T-helper 1 cell treated with Interleukin-12 subunit alpha and Interleukin-12 subunit beta and Interleukin-4 antibody, amounts not matched to agents 30 ng/mL and 1 ng/mL, for 36 hours (primary cell): ENCODE results near the gene GPR148. TPM values are rescaled to one million over a fixed set of nuclear protein-coding genes. Genes with fewer than 3 reads are reported as not detected.

Source experiments
- intact Hi-C: fragments of 100-400 bp; cut with micrococcal nuclease; formaldehyde crosslinking; loops from one replicate; pipeline ENCODE4 v1.15.1; 2024
- total RNA-seq: library from RNA; stranded (reverse); gene quantifications from 2 replicates; pipeline ENCODE4 v1.2.3, GENCODE V29; 2022

The GPR148 gene
- total RNA-seq, 1 donor from 2014 or later: not detected

DNA sequence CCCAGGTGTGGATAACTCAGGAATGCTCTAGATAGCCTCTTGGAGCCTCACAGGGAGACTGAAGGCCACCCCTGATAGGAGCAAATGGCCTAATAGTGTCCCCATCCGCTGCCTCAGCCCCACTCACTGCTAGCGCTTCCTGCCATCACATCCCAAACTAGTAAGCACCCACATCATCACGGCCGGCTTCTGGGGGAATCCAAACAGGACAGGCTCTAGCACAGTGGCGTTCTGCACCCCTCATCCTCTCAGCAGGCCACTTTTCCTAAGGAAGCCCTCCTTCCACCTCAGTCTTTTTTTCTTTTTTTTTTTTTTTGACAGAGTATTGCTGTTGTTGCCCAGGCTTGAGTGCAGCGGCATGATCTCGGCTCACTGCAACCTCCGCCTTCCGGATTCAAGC lies 20.2 kb downstream of the GPR148 start:
- intact Hi-C loops: no loop called here

GRCh38 chr2:130749641-130750040 lies 20.8 kb downstream of the GPR148 start:
- intact Hi-C loops: no loop called here

DNA sequence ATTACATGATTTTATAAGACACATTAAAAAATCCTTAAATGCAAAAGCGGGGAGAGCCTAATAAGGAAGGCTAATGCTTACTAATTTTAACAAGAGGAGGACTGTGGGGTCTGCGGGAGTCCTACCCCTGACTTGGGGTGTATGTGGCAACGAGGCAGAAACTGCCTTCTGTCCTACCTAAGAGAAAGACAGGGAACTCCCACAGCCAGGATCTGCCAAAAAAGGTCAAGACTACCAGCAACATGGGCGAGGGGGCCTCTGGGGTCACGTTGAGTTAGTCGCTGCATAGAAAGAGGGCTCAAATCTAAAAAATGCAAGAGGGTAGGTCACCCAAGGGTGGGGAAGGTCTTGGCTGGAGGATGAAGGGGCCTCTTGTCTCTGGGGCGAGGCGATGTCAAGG lies 25.9 kb downstream of the GPR148 start:
- intact Hi-C loops: no loop called here

- intact Hi-C loops: no loop called here
Observed at GRCh38 chr2:130755256-130756052, 26.6 kb downstream of the GPR148 start, which contains the start of gene AMER3. TSS of gene AMER3 (plus strand) at chr2:130755540. CDS start at chr2:130762073, 6,533 bp downstream.

- intact Hi-C loops: no loop called here
Observed at GRCh38 chr2:130756053-130756873, 27.4 kb downstream of the GPR148 start.

GRCh38 chr2:130756874-130757668 lies 28.2 kb downstream of the GPR148 start:
- intact Hi-C loops: no loop called here

DNA sequence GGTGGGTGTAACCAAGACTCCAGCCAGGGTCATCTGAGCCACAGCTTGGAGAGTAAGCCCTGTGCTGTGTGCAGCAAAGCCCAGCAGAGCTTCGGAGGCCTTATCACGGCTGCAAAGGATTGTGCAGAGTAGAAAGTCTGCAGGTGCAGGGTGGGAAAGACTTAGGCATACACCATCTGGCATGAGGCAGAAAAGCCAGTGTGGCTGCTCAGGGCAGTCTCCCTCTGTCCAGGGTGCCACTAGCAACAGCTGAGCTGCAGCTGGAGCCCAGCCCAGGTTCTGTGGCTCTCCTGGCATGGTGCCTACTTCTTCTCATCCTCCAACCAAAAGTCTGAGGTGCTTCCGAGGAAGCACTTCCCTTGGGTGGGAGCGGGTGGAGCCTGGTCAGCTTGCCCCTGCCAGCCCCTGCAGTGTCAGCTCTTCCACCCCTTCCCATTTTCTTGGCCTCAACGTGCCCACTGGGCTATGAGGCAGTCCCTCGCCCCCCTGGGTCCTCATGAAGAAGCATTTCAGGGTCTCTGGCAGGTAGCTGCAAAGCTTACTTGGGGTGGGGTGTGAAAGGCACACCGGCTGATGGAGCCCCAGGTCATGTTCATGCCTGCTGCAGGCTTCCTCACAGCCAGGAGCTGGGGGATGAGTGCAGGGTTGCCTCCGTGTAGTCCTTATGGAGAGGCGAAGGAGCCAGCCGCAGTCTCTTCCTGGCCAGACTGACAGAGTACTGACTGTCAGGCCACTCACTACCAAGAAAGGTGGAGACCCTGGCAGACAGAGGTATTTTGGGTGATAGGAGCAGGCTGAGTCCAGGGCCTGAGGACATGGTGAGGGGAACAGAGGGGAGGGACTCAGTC lies 31.3 kb downstream of the GPR148 start:
- intact Hi-C loops: no loop called here

GRCh38 chr2:130760754-130761751 lies 32.2 kb downstream of the GPR148 start:
- intact Hi-C loops: no loop called here

DNA sequence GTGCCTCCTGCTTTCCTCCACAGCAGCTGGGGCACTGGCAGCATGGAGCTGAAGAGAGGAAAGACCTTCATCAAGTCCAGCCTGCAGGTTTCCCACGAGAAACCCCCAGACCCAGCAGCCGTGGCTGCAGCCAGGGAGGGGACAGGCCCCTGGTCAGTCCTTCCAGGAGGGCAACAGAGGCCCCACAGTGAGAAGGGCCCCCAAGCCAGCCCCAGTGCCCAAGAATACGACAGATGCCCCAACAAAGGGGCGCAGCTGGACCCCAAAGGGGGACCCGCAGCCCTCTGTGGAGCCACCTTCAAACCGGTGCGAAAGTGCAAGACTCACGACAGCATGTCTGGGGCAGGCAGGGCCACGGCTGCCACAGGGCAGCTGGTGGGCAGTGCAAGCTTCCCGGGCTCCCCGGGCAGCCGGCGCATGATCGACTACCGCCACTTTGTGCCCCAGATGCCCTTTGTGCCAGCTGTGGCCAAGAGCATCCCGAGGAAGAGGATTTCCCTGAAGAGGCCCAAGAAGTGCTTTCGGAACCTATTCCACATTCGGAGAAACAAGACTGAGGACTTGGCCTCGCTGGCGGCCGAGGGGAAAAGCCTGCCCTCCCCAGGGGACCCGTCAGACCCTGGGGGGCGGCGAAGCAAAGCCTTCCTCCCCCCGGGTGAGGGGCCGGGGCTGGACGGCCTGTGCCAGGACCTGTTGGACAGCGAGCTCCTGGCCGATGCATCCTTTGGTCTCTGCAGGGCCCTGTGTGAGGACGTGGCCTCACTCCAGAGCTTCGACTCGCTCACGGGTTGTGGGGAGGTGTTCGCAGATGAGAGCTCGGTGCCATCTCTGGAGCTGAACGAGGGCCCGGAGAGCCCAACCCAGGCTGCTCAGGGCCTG lies 33.4 kb downstream of the GPR148 start:
- intact Hi-C loops: no loop called here

GRCh38 chr2:130762910-130763385 lies 34.1 kb downstream of the GPR148 start:
- intact Hi-C loops: no loop called here

- intact Hi-C loops: no loop called here
Observed at GRCh38 chr2:130763405-130763804, 34.5 kb downstream of the GPR148 start.

DNA sequence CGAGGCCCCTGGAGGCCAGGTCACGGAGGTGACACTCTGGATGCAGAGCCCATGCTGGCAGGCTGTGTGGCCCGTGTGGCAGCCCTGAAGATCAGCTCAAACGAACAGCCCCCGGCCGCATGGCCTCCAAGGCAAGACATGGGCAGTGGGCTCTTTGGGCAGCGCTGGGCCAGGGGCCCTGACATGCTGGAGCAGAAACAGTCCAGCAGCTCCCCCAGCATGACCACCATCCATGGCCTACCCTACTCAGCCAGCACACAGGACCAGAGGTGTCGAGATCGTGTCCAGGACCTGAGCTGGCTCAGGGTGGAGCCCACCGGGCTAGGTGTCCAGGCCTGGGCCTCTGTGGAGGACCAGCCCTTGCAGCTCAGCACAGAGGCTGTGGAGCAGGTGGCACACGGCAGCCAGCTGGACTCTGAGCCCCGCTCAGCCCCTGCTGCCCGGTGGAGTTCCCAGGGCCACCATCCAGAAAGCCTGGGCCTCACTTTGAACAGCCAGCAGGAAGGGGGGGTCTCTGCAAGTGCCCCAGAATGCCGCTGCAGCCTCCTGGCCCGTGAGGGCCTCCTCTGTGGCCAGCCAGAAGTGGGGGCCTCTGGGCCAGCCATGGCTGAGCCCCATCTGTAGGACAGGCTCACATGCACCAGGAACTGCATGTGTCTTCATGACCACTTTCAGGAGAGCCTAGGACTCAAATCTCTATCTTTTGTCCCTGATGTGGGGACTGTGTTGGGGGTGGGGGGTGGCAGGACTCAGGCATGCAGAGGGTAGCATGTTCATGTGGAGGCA lies 35.4 kb downstream of the GPR148 start:
- intact Hi-C loops: no loop called here

GRCh38 chr2:130764821-130765115 lies 35.9 kb downstream of the GPR148 start:
- intact Hi-C loops: no loop called here

DNA sequence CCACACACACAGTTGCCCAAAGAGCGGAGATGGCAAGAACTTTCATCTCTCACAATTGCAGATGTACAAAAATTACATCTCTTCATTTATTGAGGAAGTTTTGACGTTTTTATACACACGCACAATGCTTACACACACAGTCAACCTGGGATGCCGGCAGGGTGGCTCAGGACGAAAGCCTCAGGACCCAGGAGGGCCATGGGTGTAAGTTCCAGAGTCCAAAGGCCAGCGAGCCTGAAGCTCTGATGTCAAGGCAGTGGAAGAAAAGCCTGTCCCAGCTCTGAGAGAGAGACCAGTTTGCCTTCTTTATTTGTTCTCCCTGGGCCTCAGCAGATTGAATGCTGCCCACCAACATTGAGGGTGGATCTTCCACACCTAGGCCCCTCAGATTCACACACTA lies 36.6 kb downstream of the GPR148 start:
- intact Hi-C loops: no loop called here

GRCh38 chr2:130766037-130766436 lies 37.2 kb downstream of the GPR148 start:
- intact Hi-C loops: no loop called here

GRCh38 chr2:130766711-130767407 lies 38.0 kb downstream of the GPR148 start:
- intact Hi-C loops: no loop called here

- intact Hi-C loops: no loop called here
Observed at GRCh38 chr2:130767408-130767775, 38.5 kb downstream of the GPR148 start.
